B cell (primary cell): ENCODE measurements around the gene PTPN13. TPM values are rescaled to one million over a fixed set of nuclear protein-coding genes. Genes with fewer than 3 reads are reported as not detected.

Experiments used
- ATAC-seq: fragments of 200-7000 bp; cut with Tn5 transposase; one replicate; pipeline ENCODE4 v1.10.0; 2021; ENCODE audit warnings: low read depth, mild to moderate bottlenecking, moderate number of reproducible peaks, moderate library complexity
- CTCF ChIA-PET: fragments of 350-600 bp; sonication (Branson Sonifier 250); formaldehyde crosslinking; loops from one replicate; lab custom pipeline; 2021; ENCODE audit warnings: antibody characterized with exemption, inconsistent platforms; lab: Charles Lee
- POLR2A ChIA-PET: fragments of 350-600 bp; sonication (Branson Sonifier 250); formaldehyde crosslinking; loops from one replicate; lab custom pipeline; 2021; ENCODE audit warnings: antibody characterized with exemption; lab: Charles Lee
- DNase-seq: peaks from one replicate; pipeline ENCODE4 v3.0.0; 2013
- H2AFZ ChIP-seq: 2 replicates; pipeline ENCODE4 v1.6.1; 2012; ENCODE audit warnings: mild to moderate bottlenecking, low read depth, low read length; ENCODE audit not compliant: insufficient read depth, poor library complexity, severe bottlenecking
- H3K27ac ChIP-seq, 2 donors: 1 replicate in 1 of 2; 2 replicates in 1 of 2; pipeline ENCODE4 v1.5.1; 2012 to 2013; ENCODE audit warnings: low read length in 2 of 2, mild to moderate bottlenecking in 2 of 2, moderate library complexity in 1 of 2
- H3K27me3 ChIP-seq, 4 experiments: fragments of 200-600 bp in 1 of 4; sonication (generic) in 1 of 4; replicated peaks in 1 of 4; 1 replicate in 2 of 4; 2 replicates in 2 of 4; pipeline versions ENCODE4 v1.6.1 to v1.7.0; 2013 to 2016; ENCODE audit warnings: low read length in 3 of 4, mild to moderate bottlenecking in 2 of 4, mixed read lengths in 1 of 4, moderate library complexity in 1 of 4; ENCODE audit not compliant: insufficient read depth in 4 of 4, control insufficient read depth in 3 of 4; ENCODE audit errors: control extremely low read depth in 1 of 4
- H3K36me3 ChIP-seq, 2 experiments: replicated peaks in 1 of 2; 1 replicate in 1 of 2; 2 replicates in 1 of 2; pipeline versions ENCODE4 v1.6.1 to v1.7.1; 2013; ENCODE audit warnings: low read length in 1 of 2; ENCODE audit not compliant: insufficient read depth in 2 of 2, control insufficient read depth in 1 of 2; ENCODE audit errors: control extremely low read depth in 1 of 2, extremely low read depth in 1 of 2
- H3K4me1 ChIP-seq, 2 donors: fragments of 200-600 bp in 1 of 2; sonication (generic) in 1 of 2; 1 replicate in 1 of 2; 2 replicates in 1 of 2; pipeline versions ENCODE4 v1.5.1 to v1.6.1; 2013 to 2017; ENCODE audit warnings: low read length in 2 of 2; ENCODE audit not compliant: control insufficient read depth in 2 of 2, insufficient read depth in 2 of 2
- H3K4me2 ChIP-seq: replicated peaks from 2 replicates; pipeline ENCODE3; 2012; ENCODE audit warnings: mild to moderate bottlenecking, low read depth, low read length; ENCODE audit not compliant: poor library complexity, severe bottlenecking
- H3K4me3 ChIP-seq, 5 experiments: fragments of 200-600 bp in 1 of 5; sonication (generic) in 1 of 5; 1 replicate in 3 of 5; 2 replicates in 2 of 5; pipeline versions ENCODE4 v1.5.1 to v1.7.0; 2011 to 2016; ENCODE audit warnings: low read length in 4 of 5, mild to moderate bottlenecking in 4 of 5, low read depth in 2 of 5, control low read depth in 1 of 5, moderate library complexity in 1 of 5; ENCODE audit not compliant: insufficient read depth in 1 of 5; ENCODE audit errors: control extremely low read depth in 1 of 5, extremely low read depth in 1 of 5
- H3K79me2 ChIP-seq: fragments of 200-600 bp; sonication (generic); one replicate; pipeline ENCODE4 v1.6.0; 2016; ENCODE audit warnings: low read length; ENCODE audit not compliant: control insufficient read depth, insufficient read depth
- H3K9ac ChIP-seq: fragments of 200-600 bp; sonication (generic); 2 replicates; pipeline ENCODE4 v1.6.1; 2017; ENCODE audit warnings: mild to moderate bottlenecking, low read length, moderate library complexity
- H3K9me3 ChIP-seq, 3 donors: one replicate each; pipeline versions ENCODE4 v1.6.1 to v1.7.1; 2013; ENCODE audit warnings: low read length in 2 of 3; ENCODE audit not compliant: control insufficient read depth in 2 of 3, insufficient read depth in 1 of 3; ENCODE audit errors: control extremely low read depth in 1 of 3
- H4K20me1 ChIP-seq: 2 replicates; pipeline ENCODE4 v1.6.0; 2012; ENCODE audit warnings: mild to moderate bottlenecking, low read length; ENCODE audit not compliant: insufficient read depth, control insufficient read depth, poor library complexity, severe bottlenecking
- H3K27ac Mint-ChIP-seq: one replicate; pipeline ENCODE4 v1.8.0; 2021; ENCODE audit warnings: mixed read lengths
- H3K27me3 Mint-ChIP-seq: one replicate; pipeline ENCODE4 v1.8.0; 2021; ENCODE audit warnings: mixed read lengths
- H3K4me1 Mint-ChIP-seq: one replicate; pipeline ENCODE4 v1.8.0; 2021; ENCODE audit warnings: mixed read lengths
- H3K4me3 Mint-ChIP-seq: one replicate; pipeline ENCODE4 v1.8.0; 2021; ENCODE audit warnings: mixed read lengths
- H3K9me3 Mint-ChIP-seq: one replicate; pipeline ENCODE4 v1.8.0; 2022; ENCODE audit warnings: mixed read lengths; ENCODE audit not compliant: insufficient read depth
- EZH2 ChIP-seq: IDR thresholded peaks from 2 replicates; pipeline ENCODE4 v1.6.1; 2012; ENCODE audit warnings: borderline replicate concordance, low read depth, mild to moderate bottlenecking, moderate library complexity, low read length; ENCODE audit not compliant: insufficient read depth, poor library complexity, severe bottlenecking
- WGBS: methylation state at CpG from one replicate; pipeline ENCODE4 v1.1.5; 2013; ENCODE audit warnings: missing lambda C conversion rate; ENCODE audit not compliant: insufficient coverage; 5-methylcytosine and 5-hydroxymethylcytosine counted together
- intact Hi-C: fragments of 100-400 bp; cut with micrococcal nuclease; formaldehyde crosslinking; loops from one replicate; pipeline ENCODE4 v1.10.0; 2022
- polyA plus RNA-seq: library from polyadenylated mRNA; depleted of rRNA; stranded (reverse); fragments of >200 nt; gene quantifications from 2 replicates; pipeline ENCODE4 v1.2.3, GENCODE V29; 2012
- total RNA-seq, 2 donors: library from RNA; stranded (reverse); fragments of 120-200 nt in 1 of 2; gene quantifications; 1 replicate in 1 of 2; 2 replicates in 1 of 2; pipeline versions ENCODE4 v1.2.3 to v1.2.4, GENCODE V29; 2013 to 2022
- TF ChIP-seq, protein P1 (sequence below): fragments of 200-600 bp; IDR thresholded peaks from one replicate; pipeline ENCODE4 v1.8.0; 2022; ENCODE audit warnings: antibody characterized with exemption, mild to moderate bottlenecking

PTPN13 gene
- total and polyA plus RNA-seq, 2 donors (not counting 1 experiment from before 2014, with no cell fraction given), result 0.91 TPM; not detected in 1

DNA sequence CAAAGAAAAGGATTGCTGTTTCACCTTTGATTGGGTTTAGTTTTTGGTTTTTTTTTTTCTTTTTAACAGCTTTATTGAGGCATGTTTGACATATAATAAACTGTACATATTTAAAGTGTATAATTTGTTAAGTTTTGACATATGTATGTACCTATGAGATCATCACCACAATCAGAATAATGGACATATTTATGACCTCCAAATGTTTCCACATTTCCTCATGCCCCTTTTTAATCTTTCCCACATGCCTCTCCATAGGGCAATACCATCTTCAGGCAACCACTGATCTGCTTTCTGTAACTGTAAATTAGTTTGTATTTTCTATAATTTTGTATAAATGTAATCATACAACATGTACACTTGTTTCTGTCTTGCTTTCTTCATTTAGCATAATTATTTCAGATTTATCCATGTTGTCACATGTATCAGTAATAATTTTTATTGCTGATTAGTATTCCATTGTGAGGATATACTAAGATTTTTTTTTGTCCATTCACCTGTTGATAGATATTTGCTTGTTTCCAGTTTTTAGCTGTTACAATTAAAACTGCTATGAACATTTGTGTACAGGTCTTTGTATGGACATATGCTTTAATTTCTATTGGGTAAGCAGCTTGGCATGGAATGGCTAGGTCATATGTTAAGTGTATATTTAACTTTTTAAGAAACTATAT, 33.5 kb downstream of the PTPN13 start:
- Mint-ChIP-seq H3K4me3 (no peak overlapping the region), H3K4me1 (no peaks in the 10 kb centered on the region), H3K9me3 (no peaks in the 10 kb centered on the region), H3K27ac (no peak overlapping the region), H3K27me3 (peaks cover 7% of the 10 kb centered on the region)
- Histone ChIP-seq H3K4me2 (no peak overlapping the region), H3K79me2 (no peaks in the 10 kb centered on the region), H3K27ac (no peak overlapping the region), H3K9ac (no peak overlapping the region), H3K4me3 (no peak overlapping the region), H3K27me3 (no peaks in the 10 kb centered on the region), H2AFZ (no peak overlapping the region), H4K20me1 (no peaks in the 10 kb centered on the region), H3K36me3 (no peaks in the 10 kb centered on the region), H3K9me3 (no peaks in the 10 kb centered on the region), H3K4me1 (no peaks in the 10 kb centered on the region)
- intact Hi-C loops, result no loop called here
- ChIA-PET CTCF (interaction anchor here (0.6 kb wide), 2 partner anchors 129 to 295 kb away, joined by 3 read pairs; no protein-coding TSS in a partner anchor), POLR2A (no interaction called here)
- no peak for DNase-seq
- ATAC-seq, result no peak
- TF ChIP-seq EZH2, result no peak
- TF ChIP-seq, protein P1, sequence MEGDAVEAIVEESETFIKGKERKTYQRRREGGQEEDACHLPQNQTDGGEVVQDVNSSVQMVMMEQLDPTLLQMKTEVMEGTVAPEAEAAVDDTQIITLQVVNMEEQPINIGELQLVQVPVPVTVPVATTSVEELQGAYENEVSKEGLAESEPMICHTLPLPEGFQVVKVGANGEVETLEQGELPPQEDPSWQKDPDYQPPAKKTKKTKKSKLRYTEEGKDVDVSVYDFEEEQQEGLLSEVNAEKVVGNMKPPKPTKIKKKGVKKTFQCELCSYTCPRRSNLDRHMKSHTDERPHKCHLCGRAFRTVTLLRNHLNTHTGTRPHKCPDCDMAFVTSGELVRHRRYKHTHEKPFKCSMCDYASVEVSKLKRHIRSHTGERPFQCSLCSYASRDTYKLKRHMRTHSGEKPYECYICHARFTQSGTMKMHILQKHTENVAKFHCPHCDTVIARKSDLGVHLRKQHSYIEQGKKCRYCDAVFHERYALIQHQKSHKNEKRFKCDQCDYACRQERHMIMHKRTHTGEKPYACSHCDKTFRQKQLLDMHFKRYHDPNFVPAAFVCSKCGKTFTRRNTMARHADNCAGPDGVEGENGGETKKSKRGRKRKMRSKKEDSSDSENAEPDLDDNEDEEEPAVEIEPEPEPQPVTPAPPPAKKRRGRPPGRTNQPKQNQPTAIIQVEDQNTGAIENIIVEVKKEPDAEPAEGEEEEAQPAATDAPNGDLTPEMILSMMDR, result no peak

DNA sequence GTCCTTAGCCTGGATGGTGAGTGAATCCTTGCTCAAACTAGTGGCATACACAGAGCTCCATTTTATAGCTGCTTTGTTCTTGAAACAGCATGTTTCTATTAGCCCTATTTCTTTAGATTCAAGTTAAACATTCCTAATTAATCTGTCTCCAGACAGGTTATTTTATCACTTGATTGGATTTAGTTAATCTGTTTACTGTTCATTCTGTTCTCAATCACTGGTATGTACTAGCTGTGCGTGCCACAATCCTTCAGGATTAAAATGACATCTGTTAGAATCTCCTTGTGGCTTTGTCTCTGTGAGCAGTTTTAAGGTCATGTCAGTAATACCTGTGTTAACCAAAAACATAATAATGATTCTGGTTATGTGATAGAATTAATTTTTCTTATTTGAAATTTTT, 36.5 kb downstream of the PTPN13 start:
- no peaks in the 10 kb centered on the region for H3K9me3 ChIP-seq
- H3K4me2 ChIP-seq, result no peak overlapping the region
- no peaks in the 10 kb centered on the region for H3K36me3 ChIP-seq
- H3K27ac ChIP-seq, result no peak overlapping the region
- no peaks in the 10 kb centered on the region for H3K27me3 ChIP-seq
- no peaks in the 10 kb centered on the region for H4K20me1 ChIP-seq
- Mint-ChIP-seq H3K4me1 (no peaks in the 10 kb centered on the region), H3K4me3 (no peak overlapping the region), H3K27ac (no peak overlapping the region), H3K27me3 (peaks cover 14% of the 10 kb centered on the region), H3K9me3 (no peaks in the 10 kb centered on the region)
- intact Hi-C loops, result no loop called here
- no peak for DNase-seq
- no peak overlapping the region for H3K4me3 ChIP-seq
- no CpG with 5 or more reads among the region's 1 CpG for WGBS
- ATAC-seq, result no peak
- CTCF ChIA-PET, result no interaction called here
- POLR2A ChIA-PET, result no interaction called here
- no peaks in the 10 kb centered on the region for H3K4me1 ChIP-seq
- H3K79me2 ChIP-seq, result no peaks in the 10 kb centered on the region
- no peak overlapping the region for H3K9ac ChIP-seq
- no peak overlapping the region for H2AFZ ChIP-seq
- TF ChIP-seq, protein P1, result no peak
- no peak for TF ChIP-seq EZH2
